SIG-M5 treated with dmso at 0.1 percent for 504 hours (cell line): ENCODE data around the gene LENG9.
"Not testable (repeated sequence)": the region's sequence is repeated elsewhere in the genome, so short reads cannot be mapped to it uniquely, and the experiment has no call there.

Experiments
- DNase-seq: peaks from one replicate; lab custom pipeline; 2025; ENCODE audit not compliant: unreplicated experiment; lab: John Stamatoyannopoulos, UW

Gene LENG9

DNA sequence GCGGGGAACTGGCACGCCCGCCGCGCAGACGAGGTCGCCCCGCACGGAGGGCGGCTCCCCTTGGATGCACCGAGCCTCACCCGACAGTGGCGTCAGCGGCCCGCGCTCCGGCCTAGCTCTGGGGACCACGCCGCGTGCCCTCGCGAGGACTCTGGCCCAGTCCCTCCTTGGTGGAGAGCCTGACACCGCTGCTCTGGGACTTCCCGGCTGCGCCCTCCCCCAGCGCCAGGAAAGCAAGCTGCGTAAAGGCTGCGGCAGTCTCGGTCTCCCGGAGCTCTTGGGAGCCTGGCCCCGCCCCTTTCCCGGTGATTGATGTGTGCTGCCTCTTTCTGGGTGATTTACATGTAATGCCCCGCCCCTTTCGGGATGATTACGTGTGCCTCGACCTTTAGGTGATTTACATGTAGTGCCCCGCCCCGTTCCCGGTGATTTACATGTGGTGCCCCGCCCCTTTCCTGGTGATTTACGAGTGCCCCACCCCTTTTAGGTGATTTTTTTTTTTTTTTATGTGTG is at the start of gene LENG9:
Gene LENG9, minus strand, starts transcription at position 248 of the 513 bp plus-strand sequence. CDS start 252 bp downstream, outside the sequence.
- peak; percentile 100 for DNase-seq

DNA sequence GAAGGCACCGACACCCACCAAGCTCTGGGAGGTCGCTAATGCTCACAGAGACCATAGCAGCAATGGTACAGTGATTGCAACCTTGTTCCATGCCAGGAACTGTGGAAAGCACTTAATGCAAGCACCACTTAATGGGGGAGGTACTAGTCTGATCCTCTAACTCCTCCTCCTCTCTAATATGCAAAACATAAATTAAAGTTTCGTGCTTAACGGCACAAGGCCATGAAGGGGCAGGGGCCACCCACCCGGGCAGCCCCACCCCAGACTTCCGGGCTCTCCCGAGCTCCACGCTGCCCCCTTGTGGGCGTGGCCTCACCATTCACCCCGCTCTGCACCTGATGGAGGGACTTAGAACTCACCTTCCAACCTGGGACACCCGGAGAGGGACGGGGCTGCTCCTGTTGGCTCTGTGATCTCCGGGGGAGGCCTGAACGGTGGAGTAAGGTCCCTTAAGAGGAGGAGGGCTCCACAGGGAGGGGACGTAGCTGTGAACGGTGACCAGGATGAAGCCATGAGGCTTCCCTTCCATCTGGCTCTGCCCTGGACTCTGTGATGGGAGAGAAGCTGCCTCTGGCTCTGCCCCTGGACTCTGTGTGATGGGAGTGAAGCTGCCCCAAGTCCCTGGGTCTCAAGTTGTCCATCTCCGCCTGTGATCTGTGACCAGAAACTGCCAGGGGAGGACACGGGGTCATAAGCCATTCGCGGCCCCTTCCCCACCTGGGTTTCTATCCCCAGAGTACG is 45.8 kb upstream of the LENG9 start:
- not testable (repeated sequence) for DNase-seq

DNA sequence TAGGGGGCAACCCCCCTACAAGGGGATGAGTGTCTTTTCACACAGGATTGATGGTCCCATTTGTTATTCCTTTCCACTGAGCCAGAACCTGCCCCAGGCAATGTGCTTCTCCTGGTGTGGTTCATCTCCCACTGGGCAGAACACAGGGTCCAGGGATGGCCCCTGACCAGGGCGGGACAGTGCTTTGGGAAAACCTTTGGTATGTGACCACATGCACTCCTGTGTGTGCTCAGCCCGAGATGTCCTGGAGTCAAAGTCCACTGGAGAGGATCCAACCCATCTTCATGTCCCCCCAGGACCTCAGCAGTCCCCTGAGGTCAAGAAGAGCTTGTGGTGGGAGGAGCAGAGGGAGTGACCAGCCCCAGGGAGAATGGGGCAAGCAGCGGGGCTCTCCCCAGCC is 44.9 kb upstream of the LENG9 start:
- DNase-seq = not testable (repeated sequence)

DNA sequence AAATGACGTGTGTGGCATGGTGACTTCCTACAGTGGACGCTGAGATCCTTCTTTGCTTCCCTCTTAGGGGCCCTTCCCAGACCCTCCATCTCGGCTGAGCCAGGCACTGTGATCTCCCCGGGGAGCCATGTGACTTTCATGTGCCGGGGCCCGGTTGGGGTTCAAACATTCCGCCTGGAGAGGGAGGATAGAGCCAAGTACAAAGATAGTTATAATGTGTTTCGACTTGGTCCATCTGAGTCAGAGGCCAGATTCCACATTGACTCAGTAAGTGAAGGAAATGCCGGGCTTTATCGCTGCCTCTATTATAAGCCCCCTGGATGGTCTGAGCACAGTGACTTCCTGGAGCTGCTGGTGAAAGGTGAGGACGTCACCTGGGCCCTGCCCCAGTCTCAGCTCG is 44.2 kb upstream of the LENG9 start:
- no peak for DNase-seq

DNA sequence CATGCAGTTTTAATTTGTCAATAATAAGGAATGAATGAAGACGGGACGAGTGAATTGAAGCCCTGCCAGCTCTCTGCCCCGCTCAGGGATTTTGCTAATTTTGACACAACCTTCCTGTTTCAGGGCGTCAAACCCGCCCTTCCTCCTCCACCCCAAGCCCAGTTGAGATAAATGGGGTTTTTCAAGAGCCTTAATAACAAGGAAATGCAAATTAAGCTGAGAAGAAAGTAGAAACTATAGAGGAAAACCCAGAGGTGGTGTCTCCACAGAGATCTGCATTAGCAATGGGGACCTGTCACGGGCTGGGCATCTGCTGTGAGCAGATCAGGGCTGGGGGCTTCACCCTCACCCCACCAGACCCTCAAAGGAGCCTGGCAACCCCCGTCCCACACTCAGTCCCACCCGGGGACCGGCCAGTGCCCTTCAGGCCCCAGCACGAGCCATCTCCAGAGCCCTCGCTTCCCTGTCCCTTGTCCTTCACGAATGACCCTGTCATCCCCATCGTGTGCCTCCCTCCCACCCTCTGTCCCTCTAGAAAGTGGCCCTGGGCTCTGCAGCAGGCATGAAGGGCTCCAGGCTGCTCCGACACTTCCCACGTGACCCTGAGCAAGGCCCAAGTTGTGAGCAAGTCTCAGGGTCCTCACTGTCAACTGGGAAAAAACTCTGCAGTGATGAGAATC is 43.6 kb upstream of the LENG9 start:
- not testable (repeated sequence) for DNase-seq

DNA sequence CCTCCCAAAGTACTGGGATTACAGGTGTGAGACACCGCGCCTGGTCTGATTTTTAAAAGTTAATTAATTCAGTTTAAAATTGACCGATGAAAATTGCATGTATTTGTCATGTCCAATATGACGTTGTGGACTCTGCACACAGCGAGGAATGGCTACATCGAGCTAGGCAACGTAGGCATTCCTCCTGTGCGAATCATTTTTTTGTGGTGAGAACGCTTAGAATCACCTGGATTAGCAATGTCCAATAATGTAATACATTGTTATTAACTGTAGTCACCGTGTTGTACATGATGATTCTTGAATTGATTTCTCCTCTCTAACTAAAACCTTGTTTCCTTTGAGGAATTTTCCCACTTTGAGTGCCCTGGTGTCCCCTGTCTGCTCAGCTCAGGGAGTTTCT is 42.5 kb upstream of the LENG9 start:
- DNase-seq = no peak

DNA sequence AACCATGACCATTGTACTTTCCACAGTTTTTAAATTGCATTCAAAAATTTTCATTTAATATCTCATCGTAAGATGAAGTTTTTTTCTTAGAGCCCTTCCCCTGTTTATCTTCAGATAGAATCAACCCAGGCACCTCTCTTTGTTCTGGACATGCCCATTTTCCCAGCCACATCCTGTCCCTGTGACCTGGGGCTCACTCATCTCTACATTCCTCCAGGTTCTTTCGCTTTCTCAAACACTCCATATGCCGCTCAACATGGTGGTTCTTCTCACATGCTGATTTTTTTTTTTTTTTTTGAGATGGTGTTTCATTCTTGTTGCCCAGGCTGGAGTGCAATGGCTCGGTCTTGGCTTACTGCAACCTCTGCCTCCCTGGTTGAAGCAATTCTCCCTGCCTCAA is 42.0 kb upstream of the LENG9 start:
- DNase-seq = not testable (repeated sequence)

DNA sequence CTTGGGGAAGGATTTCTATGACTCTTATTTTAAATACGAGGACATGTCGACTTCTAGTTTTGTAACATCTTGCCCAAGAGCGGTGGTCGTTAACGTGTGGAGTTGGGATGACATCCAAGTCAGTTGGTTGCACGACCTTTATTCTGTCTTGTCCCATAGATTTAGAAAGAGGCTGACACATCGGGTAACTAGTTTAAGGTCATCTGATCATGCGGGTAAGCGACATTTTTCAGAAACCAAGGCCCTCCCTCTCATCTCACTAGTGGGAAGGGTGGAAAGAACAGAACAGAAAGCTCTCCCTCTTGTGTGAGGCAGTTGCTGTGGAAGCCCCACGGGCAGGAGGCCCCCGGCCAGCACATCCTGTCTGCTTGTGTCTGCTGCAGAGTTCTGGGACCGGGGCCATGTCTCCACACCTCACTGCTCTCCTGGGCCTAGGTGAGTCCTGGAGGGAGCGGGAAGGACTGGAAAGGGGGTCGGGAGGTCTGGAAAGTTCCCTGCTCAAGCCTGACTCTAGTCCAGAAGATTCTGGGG is 39.0 kb upstream of the LENG9 start, which contains the start of gene LAIR2:
Gene LAIR2, plus strand, starts transcription at position 314 of the 531 bp plus-strand sequence. Its CDS starts 88 bp downstream, at position 402.
- no peak for DNase-seq

DNA sequence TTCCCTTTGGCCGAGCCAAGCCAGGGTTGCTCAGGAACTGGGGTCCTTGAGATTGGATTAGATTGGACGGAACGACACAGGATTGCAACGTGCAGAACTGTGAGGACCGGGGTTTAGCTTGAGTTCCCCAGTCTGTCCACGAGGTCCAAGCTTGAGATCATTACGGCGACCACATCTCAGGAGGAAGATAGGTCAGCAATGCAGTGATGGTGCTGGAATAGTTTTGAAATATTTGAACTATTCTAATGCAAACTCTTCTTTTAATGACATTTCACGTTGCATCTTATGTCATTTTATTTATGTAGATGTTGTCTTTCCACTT is 34.8 kb upstream of the LENG9 start:
- not testable (repeated sequence) for DNase-seq

DNA sequence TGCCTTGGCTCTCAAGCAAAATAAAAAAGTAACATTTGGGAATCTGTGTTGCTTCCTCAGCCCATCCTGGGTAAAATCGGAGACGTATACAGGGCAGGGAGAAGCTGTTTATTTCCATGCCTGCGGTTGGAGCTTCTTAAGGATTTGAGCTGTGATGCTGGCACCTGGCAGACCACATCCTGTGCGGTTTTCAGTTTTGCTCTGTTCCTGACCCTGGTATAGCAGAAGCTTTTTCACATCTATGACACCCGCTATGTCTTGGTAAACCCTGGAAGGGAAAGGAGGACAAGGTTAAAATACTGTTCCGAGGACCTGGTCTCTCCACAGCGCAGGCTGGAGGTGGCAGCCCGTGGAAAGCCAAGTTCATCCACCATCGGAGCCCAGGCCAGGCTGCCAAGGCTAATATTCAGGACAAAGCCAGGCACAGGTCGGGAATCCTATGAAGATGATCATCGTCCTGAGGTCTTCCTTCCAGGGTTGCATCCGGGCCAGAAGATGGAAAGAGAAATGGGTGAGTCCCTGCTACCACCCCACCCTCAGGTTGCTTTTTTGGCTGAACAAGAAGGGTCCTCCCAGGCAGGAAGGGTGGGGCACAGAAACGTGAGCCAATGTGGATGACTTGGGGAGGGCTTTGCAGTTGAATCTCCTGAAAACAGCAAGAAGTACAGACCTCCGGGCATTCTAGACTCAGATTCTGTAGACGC is 34.3 kb upstream of the LENG9 start:
- DNase-seq = not testable (repeated sequence)

DNA sequence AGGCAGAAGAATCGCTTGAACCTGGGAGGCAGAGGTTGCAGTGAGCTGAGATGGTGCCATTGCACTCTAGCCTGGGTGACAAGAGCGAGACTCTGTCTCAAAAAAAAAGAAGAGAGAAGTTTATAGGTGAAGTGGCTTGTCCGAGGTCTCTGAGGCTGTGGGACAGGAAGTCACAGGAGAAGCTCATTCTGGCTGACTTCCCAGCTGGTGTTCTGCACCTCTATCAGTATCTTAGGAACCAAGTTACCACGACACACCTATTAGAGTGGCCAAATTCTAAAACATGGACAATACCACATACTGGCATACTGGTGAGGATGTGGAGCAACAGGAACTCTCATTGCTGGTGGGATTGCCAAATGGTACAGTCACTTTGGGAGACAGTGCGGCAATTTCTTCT is 31.7 kb upstream of the LENG9 start:
- not testable (repeated sequence) for DNase-seq

DNA sequence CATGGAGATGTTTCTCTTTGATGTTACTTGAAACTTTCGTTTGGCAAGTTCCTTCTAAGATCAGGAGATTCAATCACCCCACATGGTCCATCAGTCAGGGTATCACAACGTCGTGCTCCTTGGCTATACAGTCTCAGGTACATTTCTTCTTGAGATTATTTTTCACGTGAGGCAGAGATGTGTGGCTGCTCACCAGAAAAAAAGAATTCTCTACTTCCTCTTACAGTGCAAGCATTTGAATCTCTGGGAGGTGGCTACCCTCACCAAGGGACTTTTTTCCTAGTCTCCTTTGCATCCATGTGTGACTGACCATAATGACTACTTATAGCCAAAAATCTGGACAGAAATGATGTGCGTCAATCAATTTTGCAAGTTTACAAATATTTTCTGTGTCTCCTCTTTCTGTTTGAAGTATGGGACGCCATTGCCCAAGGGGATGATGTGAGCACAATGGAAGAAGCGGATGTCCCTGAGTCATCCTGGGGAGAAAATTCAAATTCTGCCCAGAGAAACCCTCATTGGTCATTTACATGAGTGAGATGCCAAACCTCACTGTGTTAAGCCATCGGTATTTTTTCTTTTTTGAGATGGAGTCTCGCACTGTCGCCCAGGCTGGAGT is 30.5 kb upstream of the LENG9 start:
- DNase-seq = no peak

DNA sequence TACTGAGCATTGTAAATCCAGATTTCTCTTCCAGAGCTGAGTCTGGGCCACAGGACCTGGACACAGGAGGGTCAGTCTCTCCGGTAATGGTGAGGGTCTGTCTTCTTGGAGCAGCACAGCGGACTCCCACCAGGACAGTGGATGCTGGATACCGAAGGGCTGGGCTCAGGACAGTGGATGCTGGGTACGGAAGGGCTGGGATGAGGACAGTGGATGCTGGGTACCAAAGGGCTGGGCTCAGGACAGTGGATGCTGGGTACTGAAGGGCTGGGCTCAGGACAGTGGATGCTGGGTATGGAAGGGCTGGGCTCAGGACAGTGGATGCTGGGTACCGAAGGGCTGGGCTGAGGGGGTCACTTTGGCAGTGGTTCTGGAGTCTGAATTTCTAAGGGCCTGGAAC is 29.5 kb upstream of the LENG9 start:
- DNase-seq = not testable (repeated sequence)

DNA sequence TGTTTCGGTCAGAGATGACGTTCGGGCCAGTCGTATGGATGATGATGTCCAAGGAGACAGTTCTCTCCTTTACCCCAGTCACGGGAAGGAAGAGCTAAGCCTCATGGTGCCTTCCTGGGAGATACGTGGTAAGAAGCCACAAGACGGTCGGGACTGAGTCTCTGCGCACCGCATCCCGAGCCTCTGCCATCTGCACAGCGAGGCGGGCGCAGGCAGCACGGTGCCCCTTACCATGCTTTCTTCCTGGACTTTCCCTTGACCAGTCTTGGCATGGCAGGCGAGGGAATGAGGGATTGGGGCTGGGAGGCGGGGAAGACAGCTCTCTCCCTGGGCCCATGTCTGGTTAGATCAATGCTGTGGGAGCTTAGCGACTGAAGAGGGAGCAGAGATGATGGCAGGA is 29.0 kb upstream of the LENG9 start:
- DNase-seq = no peak

DNA sequence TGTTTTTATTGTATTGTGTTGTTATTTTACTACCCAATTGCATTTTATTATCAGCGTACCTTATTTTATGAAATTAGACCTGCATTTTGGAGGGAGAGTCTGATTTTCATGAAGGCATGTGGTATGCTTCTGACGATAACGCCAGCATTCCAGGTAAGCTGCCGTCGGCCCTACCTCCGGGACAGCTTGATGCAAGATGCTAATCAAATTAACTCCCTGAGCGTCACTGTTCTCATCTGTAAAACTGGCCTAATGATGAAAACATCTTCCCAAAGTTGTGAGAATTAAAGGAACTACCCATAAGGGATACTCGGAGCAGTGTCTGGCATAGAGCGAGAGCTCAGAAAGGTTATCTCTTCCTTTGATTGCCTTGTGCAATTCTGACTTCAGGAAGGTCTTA is 26.2 kb upstream of the LENG9 start:
- DNase-seq = no peak

DNA sequence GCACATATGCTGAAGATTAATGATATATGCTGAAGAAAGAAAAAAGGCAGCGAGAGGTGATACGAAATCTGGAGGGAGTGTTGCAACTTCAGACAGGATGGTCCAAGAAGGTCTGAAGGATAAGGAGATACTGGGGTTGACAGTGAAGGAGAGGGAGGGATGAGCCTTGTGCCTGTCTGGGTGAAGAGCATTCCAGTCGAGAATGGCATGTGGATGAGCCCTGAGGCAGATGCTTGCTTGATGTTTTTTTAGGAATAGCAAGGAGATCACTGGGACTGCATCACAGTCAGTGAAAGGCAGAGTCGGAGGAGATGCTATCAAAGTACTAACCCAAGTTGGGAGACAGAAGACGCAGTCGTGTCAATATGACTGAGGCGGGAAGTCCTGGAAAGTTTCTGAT is 25.8 kb upstream of the LENG9 start:
- DNase-seq = no peak

DNA sequence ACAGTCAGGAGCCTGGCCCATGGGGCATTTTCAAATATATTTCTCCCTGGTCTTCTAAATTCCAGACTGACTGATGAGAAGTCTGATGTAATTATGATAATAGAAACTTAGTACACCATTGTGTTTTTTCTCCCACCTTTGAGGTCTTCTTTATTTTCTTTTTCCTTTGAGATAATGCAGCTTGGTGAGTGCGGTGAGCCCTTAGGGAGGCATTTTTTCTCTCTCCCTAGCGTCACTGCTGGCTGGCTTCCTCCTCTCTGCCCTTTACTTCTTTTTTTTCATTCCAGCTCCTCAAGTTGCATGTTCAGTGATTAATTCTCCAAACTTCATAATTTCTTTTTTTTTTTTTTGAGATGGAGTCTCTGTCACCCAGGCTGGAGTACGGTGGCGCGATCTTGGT is 22.3 kb upstream of the LENG9 start:
- no peak for DNase-seq

DNA sequence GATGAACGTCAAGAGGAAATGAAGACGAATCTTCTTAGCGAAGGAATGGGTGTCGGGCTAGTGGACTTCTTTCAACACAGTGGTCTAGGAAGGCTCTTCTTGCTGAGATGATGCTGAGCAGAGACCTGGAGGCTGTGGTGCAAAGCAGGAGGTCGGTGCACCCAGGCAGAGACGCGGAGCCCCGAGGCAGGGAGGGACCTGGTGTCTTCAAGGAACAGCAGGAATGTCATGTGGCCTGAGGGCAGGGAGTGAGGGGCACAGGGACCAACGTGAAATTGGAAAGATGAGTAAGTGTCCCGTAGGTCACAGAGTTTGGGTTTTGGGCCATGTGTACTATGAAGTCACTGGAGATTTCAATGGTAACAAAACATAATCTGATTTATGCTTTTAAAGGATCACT is 20.9 kb upstream of the LENG9 start:
- DNase-seq = no peak

DNA sequence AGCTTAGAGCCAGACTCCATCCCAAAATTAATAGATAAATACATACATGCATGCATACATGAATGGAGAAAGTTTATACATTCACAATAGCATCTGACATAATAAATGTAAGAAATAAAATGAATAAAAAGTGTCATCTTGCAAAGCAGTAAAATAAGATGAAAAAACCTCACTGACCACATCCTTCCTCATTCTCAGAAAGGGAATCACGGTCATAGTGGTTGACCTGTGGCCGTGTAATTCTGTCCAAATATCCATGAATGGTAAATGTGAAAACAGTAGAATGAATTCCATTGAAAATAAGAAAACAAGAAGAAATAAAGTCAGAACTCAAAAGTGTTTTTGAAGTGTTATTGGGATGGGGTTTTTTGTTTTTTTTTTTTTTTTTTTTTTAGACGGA is 19.3 kb upstream of the LENG9 start:
- no peak for DNase-seq

DNA sequence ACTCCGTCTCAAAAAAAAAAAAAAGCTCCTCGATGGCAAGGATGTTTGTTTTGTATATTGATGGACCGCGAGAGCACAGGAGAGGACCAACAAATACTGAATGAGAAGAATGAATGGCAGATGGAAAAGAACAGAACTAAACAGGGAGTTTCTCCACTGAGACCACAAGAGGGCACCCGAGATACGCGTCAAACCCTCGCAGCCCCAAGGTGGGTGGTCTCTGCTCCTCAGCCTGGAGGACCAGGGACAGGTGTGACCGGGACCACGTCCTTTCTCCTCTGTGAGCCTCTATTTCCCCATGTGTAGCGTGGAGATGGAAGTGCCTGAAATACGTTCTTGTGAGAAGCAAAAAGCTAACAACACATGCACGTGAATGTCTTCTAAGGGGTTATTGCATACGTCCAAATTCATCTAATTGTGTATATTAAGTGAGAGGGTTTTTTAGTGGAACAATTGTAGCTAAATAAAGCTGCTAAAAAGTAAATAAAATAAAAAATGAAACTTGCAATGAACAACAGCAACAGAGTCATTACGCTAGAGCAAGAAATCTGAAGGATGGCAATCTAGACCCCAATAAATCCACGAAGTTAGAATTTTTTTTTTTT is 17.9 kb upstream of the LENG9 start:
- DNase-seq = peak; percentile 55

DNA sequence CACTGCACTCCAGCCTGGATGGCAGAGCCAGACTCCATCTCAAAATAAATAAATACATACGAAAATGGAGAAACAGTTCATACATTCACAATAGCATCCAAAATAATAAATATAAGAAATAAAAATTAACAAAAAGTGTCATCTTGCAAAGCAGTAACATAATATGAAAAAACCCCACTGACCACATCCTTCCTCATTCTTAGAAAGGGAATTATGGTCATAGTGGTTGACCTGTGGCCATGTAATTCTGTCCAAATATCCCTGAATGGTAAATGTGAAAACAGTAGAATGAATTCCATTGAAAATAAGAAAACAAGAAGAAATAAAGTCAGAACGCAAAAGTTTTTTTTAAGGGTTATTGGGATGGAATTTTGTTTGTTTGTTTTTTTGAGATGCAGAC is 16.5 kb upstream of the LENG9 start:
- no peak for DNase-seq
